HG02884 (cell line): ENCODE results near the gene MND1.
"Not testable (repeated sequence)": the region's sequence is repeated elsewhere in the genome, so short reads cannot be mapped to it uniquely, and the experiment has no call there.

Experiments
- ATAC-seq: cut with Tn5 transposase; IDR thresholded peaks from one replicate; pipeline ENCODE4 v1.9.1; 2021; ENCODE audit warnings: mild to moderate bottlenecking, moderate library complexity; ENCODE audit not compliant: unreplicated experiment

The MND1 gene

DNA sequence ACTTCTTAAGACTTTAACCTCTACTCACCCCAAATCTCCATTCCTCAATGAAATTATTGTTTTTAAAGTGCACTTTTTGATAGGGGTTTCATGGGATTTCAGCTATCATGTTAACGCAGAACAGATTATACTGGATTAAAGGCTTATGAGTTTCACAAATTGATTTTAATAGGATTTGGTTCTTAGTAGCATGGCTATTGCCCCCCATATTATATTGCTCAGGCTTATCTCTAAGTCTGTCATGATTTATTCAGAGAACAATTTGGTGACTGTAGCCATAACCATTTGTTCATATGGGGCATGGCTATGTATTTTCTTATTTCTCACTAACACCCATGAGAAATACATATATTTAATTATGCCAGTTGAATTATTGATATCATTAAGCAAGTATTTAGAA is 57.0 kb downstream of the MND1 start:
- no peak for ATAC-seq

DNA sequence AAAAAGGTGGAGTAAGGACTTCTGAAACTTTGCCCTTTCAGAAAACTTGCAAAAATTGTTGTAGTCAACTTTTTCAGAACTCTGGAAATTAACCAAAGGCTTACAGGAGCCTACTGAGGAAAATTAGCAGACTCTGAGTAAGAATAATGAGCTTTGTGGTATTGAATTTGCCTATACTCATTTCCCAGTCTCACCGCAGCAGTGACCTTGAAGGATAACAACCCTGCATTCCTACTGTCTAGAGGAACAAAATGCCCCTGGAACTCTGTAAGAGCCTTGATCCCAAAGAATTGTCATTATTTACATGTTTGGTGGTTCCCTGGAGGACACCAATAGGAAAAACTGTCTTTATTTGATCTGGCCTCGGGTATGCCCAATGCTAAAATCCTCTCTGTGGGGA is 57.9 kb downstream of the MND1 start:
- no peak for ATAC-seq

DNA sequence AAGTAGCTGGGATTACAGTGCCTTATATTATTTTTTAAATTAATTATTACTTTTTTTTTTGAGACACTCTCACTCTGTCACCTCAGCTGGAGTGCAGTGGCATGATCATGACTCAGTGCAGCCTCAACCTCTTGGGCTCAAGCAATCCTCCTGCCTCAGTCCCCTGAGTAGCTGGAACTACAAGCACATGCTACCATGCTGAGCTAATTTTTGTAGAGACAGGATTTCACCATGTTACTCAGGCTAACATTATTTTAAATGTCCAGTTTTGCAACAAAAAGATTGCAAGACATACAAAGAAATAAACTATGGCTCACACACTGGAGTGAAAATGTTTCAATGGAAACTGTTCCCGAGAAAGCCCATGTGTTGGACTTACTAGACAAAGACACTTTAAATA is 59.2 kb downstream of the MND1 start:
- ATAC-seq, result no peak

DNA sequence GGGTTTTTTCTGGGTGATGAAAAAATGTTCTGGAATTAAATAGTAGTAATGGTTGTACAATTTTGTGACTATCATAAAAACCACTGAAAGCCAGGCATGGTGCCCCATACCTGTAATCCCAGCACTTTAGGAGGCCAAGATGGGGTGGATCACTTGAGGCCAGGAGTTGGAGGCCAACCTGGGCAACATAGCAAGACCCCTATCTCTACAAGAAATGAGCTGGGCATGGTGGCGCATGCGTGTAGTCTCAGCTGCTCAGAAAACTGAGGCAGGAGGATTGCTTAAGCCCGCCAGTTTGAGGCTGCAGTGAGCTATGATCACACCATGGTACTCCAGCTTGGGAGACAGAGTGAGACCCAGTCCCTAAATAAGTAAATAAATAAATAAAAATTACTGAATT is 63.4 kb downstream of the MND1 start:
- no peak for ATAC-seq

DNA sequence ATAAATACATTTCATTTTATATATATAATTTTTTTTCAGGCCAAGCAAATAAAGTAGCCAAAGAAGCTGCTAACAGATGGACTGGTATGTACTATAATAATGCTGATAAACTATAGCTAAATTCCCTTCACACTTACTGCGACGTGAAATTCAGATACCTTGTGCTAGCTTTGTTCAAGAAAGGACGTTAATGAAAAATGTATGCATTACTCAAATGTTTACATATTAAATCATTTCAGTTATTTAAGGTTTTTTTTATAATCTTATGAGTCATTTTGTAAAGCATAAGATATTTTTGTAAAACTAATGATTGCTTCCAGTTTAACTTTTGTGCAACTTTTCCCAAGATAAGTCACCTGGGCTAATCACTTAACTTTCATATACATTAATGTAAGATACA is 64.4 kb downstream of the MND1 start:
- ATAC-seq, result no peak

DNA sequence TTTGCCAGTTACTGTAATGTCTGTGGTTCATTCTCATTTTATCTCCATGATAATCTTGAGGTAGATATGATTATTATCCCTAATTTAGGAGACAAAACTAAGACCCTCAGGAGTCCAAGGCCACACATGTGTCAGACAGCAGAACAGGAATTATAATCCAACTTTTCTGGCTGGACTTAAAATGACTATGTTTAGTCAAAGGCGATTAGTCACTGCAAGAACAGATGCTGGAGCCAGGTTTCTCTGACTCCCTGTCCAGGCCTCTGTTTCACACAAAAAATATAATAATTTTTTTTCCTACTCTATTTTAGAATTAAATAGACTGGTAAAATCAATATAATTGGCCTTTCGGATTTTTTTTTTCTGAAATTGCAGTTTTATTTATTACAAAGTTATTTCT is 64.9 kb downstream of the MND1 start:
- ATAC-seq, result no peak

DNA sequence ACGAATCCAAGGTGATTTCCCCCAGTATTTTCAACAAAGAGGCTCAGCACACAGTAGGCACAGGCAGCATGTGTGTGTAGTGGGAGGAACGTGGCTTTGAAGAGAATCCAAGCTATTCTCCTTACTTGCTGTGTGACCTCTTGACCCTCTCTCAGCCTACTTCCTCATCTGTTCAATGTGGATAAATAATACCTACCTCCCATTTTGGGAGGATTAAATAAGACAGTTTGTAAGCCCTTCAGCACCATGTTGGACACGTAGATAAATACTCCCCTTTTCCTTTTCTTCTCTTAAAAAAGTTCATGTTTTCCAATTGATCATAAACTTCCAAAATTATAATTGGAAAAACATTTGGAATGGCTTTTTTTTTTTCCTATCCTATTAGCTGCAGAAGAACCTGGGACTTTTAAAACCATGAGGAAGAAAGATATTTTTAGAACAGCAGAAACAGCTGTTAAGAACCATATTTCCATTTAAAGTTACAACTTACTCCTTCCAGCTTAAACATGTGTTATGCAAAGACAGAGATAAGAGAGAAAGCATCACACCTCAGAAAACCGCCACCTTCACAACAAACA is 65.5 kb downstream of the MND1 start:
- no peak for ATAC-seq

DNA sequence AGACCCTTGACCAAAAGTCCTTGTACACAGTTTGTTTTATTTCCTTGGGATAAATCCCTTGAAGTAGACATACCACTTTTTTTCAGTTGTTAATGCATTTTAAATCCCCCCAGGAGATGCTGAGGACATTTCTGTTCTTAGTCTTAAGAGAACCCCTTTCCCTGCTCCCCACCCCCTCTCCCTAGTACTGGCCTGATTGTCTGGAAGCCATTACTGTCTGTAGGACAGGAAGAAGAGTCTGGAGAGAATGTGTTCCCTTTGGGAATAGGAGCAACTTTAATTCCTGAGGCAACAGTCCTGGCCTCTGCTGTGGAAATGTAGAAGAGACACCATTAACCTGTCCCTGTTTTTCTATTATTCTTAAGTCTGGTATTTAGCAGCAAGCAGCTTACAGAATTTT is 69.4 kb downstream of the MND1 start:
- ATAC-seq, result no peak

DNA sequence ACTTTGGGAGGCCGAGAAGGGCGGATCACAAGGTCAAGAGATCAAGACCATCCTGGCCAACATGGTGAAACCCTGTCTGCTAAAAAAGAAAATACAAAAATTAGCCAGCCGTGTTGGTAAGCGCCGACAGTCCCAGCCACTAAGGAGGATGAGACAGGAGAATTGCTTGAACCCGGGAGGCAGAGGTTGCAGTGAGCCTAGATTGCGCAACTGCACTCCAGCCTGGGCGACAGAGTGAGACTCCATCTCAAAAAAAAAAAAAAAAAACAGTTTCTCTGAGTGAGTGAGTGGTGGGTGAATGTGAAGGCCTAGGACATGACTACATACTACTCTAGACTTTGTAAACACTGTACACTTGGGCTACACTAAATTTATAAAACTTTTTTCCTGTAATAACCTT is 72.0 kb downstream of the MND1 start:
- ATAC-seq, result not testable (repeated sequence)

DNA sequence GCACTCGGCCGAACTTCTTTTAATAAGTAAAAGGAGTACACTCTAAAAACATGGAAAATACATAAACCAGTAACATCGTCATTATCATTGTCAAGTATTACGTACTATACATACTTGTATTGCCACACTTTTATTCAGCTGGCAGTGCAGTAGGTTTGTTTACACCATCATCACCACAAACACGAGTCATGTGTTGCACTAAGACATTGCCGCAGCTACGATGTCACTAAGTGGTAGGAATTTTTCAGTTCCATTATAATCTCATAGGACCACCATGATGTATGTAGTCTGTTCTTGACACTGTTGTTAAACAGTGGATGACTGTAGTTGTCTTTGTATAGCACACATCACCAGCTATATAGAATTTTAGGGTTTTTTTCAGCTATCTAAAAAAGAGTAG is 73.6 kb downstream of the MND1 start:
- ATAC-seq, result no peak

DNA sequence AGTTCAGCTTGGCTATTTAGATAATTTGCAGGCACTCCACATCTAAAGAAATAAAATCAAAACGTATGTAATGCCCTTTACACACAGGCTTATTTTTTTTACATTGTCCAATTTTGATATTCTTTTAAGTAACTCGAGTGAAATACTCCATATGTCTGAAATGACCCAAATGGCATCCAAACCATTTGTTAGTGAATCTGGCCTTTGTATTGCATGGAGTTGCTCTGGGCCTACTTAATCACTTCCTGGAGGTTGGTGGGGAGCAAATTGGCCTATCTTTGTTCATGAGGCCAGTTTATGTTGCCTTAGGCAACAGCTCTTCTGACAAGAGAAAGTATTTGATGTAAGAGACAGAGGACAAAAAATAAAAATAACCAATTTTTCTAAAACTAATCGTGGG is 74.1 kb downstream of the MND1 start:
- no peak for ATAC-seq

DNA sequence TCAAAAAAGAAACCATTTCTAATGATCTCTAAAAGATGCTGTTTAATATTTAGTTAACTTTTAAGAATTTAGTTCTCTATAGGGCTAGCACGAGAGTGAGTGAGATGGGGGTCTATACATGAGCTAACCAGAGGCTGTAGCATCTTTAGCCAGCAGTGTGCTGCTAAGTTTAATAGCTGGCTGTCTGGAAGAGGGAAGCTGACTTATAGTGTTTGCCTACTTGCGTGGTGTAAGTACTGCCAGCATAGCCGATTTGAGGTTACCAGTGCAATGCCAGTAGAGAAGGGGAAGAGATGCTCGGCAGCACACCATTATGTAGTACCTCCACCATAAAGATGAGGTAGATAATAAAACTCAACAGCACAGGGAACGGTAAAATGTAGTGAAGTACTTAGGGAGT is 74.5 kb downstream of the MND1 start:
- ATAC-seq, result no peak

DNA sequence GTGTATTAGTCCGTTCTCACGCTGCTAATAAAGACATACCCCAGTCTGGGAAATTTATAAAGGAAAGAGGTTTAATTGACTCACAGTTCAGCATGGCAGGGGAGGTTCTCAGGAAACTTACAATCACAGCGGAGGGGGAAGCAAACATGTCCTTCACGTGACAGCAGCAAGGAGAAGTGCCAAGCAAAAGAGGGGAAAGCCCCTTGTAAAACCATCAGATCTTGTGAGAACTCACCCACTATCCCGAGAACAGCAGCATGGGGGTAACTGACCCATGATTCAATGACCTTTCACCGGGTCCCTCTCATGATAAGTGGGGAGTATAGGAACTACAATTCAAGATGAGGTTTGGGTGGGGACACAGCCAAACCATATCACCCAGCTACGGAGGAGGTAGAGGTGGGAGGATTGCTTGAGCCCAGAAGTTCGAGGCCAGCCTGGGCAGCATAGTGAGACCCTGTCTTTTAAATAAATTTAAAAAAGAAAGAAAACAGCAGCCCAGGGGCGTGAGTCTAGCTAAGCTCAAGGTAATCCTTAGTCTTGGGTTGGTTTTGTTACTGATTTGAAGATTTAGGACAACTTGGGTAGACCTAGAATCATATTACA is 75.3 kb downstream of the MND1 start:
- ATAC-seq, result no peak

DNA sequence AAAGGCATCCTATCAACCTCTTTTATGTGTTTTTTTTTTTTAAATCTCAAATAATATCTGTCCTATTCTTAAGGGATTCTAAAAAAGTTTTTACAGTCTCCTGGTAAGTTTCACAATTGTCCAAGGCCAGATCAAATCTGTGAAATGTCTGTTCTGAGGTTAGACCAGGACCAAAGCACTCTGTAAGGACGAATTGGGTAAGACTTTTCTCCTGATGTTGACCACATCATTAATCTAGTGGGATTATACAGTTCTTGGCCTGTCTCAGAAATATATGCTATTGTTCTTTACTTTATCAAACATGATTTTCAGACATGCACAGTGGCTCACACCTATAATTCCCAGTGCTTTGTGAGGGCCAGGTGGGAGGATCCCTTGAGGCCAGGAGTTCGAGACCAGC is 75.9 kb downstream of the MND1 start:
- no peak for ATAC-seq

DNA sequence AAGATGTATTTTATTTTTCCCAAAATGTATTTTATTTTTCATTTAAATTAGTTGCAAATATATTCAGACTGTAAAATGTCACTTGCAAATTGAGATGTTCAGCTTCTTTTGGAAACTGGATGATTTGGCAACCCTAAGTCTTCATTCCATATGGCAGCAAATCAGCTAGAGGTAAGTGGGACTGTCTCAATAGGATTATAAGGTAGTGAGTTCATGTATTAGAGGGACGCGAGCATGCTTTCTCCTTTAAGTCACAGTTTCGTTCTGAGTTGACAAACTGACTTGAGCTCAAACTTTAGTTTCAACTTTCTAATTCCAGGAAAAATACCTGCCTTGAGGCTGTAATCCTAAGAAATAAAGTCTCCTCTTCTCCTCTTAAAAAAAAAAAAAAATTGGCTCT is 77.5 kb downstream of the MND1 start:
- peak; percentile 81 for ATAC-seq

DNA sequence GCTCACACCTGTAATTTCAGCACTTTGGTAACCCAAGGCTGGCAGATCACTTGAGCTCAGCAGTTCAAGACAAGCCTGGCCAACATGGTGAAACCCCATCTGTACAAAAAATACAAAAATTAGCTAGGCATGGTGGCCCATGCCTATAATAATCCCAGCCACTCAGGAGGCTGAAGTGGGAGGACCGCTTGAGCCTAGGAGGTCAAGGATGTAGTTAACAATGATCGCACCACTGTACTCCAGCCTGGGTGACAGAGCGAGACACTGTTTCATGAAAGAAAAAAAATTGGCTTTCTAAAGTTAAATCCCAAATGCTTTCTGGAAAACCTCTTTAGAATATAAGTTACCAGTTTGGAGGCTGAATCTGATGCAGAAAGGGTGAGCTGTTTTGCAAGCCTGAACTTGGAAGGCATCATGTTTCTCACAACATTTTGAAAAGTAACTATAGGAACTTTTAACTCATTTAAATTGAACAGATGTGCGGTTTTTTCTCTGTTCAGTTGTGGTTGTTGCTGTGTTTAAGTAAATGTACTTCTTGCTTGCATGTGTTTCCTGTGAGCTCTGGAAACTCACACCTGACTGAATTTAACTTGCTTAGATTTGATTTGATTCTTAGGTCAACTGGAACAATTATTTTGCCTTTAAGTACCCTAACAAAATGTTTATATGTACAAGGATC is 81.9 kb downstream of the MND1 start:
- ATAC-seq, result peak; percentile 57

DNA sequence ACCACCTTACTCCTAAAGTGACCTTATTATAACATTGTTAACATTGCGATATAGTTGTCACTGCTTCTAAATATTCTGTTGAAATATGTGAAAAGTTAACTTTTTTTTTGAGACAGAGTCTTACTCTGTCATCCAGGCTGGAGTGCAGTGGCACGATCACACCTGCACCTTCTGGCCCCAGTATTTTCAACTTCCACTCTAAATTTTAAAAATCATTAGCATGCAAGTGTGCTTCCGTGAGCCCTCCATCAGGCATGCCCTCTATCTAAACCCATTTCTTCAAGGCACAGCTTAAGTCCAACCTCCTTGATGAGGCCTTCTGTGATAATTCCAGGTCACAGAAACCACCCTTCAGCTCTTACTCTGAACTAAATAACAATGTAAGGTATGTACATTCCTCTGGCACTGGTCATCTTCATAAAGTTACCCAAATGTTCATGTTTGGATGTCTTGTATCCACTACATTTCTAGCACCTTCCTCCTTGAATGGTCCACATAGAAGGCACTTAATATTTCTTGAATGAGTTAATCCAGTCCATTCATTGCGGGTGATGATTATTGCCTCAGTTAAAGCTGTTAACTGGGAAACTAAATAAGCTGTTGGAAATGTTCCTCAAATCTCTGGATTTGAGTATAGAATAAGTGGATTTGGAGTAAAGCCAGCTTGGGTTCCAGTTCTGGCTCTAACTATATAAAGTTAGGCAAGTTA is 83.0 kb downstream of the MND1 start:
- ATAC-seq, result no peak

DNA sequence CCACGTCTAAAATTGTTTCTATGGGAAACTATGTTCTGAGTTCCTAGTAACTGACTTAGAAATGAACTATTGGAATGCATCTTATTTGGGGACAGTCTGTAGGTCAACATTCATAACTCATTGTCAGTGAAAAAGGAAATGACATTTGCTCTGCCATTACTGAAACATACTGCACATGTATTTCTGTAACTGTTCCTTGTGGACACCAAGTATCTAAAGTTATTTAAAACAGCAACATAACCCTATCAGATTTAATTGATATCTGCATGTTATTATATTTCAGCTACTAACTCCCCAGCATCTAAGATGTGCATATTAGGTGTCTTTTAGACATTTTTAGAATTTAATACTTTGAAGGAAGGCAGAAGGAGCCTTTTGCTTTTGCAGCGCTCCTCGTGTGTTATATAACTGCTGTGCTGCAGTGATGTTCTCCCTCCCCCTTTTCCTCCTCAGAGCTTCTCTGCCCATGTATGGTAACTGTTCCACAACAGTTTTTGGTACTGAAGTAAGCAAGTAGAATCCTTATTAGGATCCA is 84.5 kb downstream of the MND1 start:
- no peak for ATAC-seq

DNA sequence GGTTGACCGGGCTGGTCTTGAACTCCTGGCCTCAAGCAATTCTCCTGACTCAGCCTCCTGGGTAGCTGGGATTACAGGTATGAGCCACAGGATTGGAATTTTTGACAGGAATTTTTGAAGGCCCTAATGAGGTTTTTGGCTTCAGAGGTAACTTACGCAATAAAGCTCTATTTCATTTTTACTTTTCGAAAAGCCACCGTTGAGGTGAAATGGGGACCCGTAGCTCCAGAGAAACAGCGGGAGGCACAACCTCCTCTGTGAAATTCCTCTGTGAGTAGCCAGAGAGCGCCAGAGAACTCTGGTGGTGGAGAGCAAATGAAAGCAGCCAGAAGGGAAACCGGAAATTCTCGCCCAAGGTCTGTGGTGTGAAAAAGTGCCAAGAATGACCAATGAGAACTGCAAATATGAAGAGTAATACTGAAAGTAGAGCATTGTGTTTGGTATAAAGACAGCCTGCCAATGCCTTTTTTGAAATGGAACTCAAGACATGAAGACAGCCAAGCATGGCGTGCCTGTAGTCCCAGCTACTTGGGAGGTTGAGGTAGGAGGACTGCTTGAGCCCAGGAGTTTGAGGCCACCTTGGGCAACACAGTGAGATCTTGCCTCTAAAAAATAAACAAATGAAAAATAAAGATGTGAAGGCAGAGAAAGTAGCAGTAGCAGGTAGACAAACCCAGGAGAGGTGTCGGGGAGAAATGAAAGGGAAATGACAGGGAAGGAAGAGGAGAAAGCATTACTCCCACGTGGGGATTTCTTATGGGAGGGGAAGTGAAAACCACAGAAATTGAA is 88.7 kb downstream of the MND1 start:
- ATAC-seq, result peak; percentile 86

DNA sequence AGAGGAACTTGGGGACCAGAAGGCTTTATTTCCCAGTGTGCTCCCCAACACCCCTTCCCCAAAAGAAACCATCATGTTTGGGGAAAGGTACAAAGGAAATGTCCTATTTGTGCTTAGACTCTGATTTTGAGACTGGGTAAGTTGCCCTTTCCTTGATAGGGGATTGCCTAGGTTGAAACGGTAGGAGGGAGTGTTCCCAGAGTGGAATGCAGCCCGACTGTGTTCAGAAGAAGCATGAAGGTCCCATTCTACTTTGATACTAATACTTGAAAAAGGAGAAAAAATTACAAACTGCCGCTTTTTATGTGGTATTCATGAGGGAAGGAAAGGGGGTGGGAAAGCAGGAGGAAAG is 89.2 kb downstream of the MND1 start:
- no peak for ATAC-seq

DNA sequence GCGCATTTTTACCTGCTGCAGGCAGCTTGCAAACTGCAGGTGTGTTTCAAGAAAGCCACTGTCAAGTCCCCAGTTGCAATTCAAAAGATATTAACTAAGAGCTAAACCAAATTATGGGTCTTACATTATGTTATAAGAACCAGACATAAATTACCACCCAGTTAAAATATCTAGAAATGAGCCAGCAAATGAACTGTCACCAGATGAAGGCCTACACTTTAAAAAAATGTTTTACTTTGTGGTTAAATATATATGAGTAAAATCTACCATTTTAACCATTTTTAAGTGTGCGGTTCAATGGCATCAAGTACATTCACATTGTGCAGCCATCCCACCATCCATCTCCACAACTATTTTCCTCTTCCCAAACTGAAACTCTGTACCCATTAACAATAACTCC is 89.7 kb downstream of the MND1 start:
- ATAC-seq, result no peak
